UCSD-AML1 (cell line): ENCODE results near the gene FGFBP2.
"Not testable (repeated sequence)": the region's sequence is repeated elsewhere in the genome, so short reads cannot be mapped to it uniquely, and the experiment has no call there.

Experiments
- DNase-seq: peaks from one replicate; lab custom pipeline; 2025; ENCODE audit not compliant: unreplicated experiment; lab: John Stamatoyannopoulos, UW

The FGFBP2 gene

GRCh38 chr4:15931451-15932210, 31.3 kb downstream of the FGFBP2 start:
- no peak for DNase-seq

- DNase-seq = no peak
Measured at GRCh38 chr4:15930314-15930713, 32.7 kb downstream of the FGFBP2 start.

GRCh38 chr4:15929540-15929939, 33.4 kb downstream of the FGFBP2 start:
- no peak for DNase-seq

GRCh38 chr4:15928883-15929282, 34.1 kb downstream of the FGFBP2 start:
- DNase-seq = no peak

GRCh38 chr4:15926486-15926885, 36.5 kb downstream of the FGFBP2 start:
- no peak for DNase-seq

- no peak for DNase-seq
Measured at GRCh38 chr4:15925830-15926229, 37.1 kb downstream of the FGFBP2 start.

- DNase-seq = no peak
Measured at GRCh38 chr4:15921592-15921932, 41.4 kb downstream of the FGFBP2 start.

- DNase-seq = no peak
Measured at GRCh38 chr4:15920723-15921591, 42.0 kb downstream of the FGFBP2 start.

- DNase-seq = no peak
Measured at GRCh38 chr4:15918484-15919129, 44.4 kb downstream of the FGFBP2 start.

- no peak for DNase-seq
Measured at GRCh38 chr4:15917297-15917696, 45.7 kb downstream of the FGFBP2 start.

GRCh38 chr4:15916358-15916757, 46.6 kb downstream of the FGFBP2 start:
- not testable (repeated sequence) for DNase-seq

GRCh38 chr4:15914736-15915135, 48.2 kb downstream of the FGFBP2 start:
- no peak for DNase-seq

- DNase-seq = no peak
Measured at GRCh38 chr4:15914291-15914690, 48.7 kb downstream of the FGFBP2 start.

GRCh38 chr4:15913631-15913970, 49.4 kb downstream of the FGFBP2 start:
- DNase-seq = no peak

- no peak for DNase-seq
Measured at GRCh38 chr4:15912961-15913630, 49.9 kb downstream of the FGFBP2 start.

GRCh38 chr4:15912236-15912635, 50.7 kb downstream of the FGFBP2 start:
- no peak for DNase-seq
